ENCODE data around the gene RPL13. TPM values are rescaled to one million over a fixed set of nuclear protein-coding genes. Genes with fewer than 3 reads are reported as not detected.

The RPL13 gene
- total and polyA plus RNA-seq, 2 of the 13 experiments (the other 11 are each of a cell fraction or from before 2014, with no cell fraction given): 2,988 to 4,411 TPM

GRCh38 chr16:89545044-89545830 lies 15.2 kb upstream of the RPL13 start (continued):
- TF ChIP-seq SMAD9 (CRISPR knock-in tag; IDR thresholded peaks at IDR 0.05) (no peak), LCORL (IDR thresholded peaks at IDR 0.05) (no peak), LCORL (CRISPR knock-in tag; IDR thresholded peaks at IDR 0.05) (peak; percentile 98), XBP1 (CRISPR knock-in tag; IDR thresholded peaks at IDR 0.05) (no peak), CEBPG (CRISPR knock-in tag; IDR thresholded peaks at IDR 0.05) (0 out of 2 replicates have a peak, but pooled peaks have one; percentile 18), ZSCAN22 (CRISPR knock-in tag; IDR thresholded peaks at IDR 0.05) (no peak), ZNF558 (CRISPR knock-in tag; IDR thresholded peaks at IDR 0.05; ENCODE audit: borderline replicate concordance) (no peak), KAT8 (CRISPR knock-in tag; IDR thresholded peaks at IDR 0.05) (peak; percentile 61), GZF1 (CRISPR knock-in tag; IDR thresholded peaks at IDR 0.05) (no peak), MAFF (IDR thresholded peaks at IDR 0.05; ENCODE audit: low read depth, low read length) (peak; percentile 58), ZNF337 (CRISPR knock-in tag; IDR thresholded peaks at IDR 0.05; ENCODE audit: borderline replicate concordance, low read depth) (no peak), ARNT (IDR thresholded peaks at IDR 0.05) (no peak), ZFYVE20 (CRISPR knock-in tag; IDR thresholded peaks at IDR 0.05; ENCODE audit: borderline replicate concordance, low read depth) (no peak), NR2F2 (IDR thresholded peaks at IDR 0.05; ENCODE audit: borderline replicate concordance, low read depth) (peak; percentile 15; the same call in 1 of the 2 replicates), RNF2 (conservative IDR thresholded peaks at IDR 0.05; ENCODE audit: low read depth) (no peak), ZFP37 (CRISPR knock-in tag; IDR thresholded peaks at IDR 0.05; ENCODE audit: borderline replicate concordance) (no peak), ZNF784 (CRISPR knock-in tag; IDR thresholded peaks at IDR 0.05; ENCODE audit: borderline replicate concordance) (no peak), ZNF251 (CRISPR knock-in tag; IDR thresholded peaks at IDR 0.05) (no peak), ZFP36L1 (CRISPR knock-in tag; IDR thresholded peaks at IDR 0.05) (peak; percentile 38; the same call in 1 of the 2 replicates), HDAC2 (CRISPR knock-in tag; IDR thresholded peaks at IDR 0.05) (peak; percentile 80), SNAI1 (CRISPR knock-in tag; IDR thresholded peaks at IDR 0.05; ENCODE audit: borderline replicate concordance) (no peak), TGIF2 (CRISPR knock-in tag; IDR thresholded peaks at IDR 0.05) (peak; percentile 16; the same call in 1 of the 2 replicates), XRCC5 (optimal IDR thresholded peaks at IDR 0.05; ENCODE audit: low read length) (peak; percentile 89), GATAD2A (CRISPR knock-in tag; IDR thresholded peaks at IDR 0.05) (peak; percentile 70), ZFP41 (CRISPR knock-in tag; IDR thresholded peaks at IDR 0.05; ENCODE audit: borderline replicate concordance) (0 out of 2 replicates have a peak, but pooled peaks have one; percentile 24)
- TF ChIP-seq, protein P1, sequence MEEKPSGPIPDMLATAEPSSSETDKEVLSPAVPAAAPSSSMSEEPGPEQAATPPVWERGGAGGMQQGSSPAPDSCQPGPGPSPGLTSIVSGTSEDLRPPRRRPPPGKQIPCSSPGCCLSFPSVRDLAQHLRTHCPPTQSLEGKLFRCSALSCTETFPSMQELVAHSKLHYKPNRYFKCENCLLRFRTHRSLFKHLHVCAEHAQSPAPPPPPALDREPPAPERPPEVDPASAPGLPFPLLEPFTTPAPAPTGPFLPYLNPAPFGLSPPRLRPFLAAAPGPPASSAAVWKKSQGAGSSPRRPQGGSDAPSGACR (CRISPR knock-in tag; IDR thresholded peaks at IDR 0.05): no peak
- TF ChIP-seq, protein P2, sequence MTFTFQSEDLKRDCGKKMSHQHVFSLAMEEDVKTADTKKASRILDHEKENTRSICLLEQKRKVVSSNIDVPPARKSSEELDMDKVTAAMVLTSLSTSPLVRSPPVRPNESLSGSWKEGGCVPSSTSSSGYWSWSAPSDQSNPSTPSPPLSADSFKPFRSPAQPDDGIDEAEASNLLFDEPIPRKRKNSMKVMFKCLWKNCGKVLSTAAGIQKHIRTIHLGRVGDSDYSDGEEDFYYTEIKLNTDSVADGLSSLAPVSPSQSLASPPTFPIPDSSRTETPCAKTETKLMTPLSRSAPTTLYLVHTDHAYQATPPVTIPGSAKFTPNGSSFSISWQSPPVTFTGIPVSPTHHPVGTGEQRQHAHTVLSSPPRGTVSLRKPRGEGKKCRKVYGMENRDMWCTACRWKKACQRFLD (CRISPR knock-in tag; IDR thresholded peaks at IDR 0.05; ENCODE audit: borderline replicate concordance): no peak
- TF ChIP-seq, protein P3, sequence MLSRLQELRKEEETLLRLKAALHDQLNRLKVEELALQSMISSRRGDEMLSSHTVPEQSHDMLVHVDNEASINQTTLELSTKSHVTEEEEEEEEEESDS (CRISPR knock-in tag; IDR thresholded peaks at IDR 0.05; ENCODE audit: borderline replicate concordance): 0 out of 2 replicates have a peak, but pooled peaks have one; percentile 65
